ENCODE measurements around the gene CYP4B1. TPM values are rescaled to one million over a fixed set of nuclear protein-coding genes. Genes with fewer than 3 reads are reported as not detected.
"Not testable (repeated sequence)": the region's sequence is repeated elsewhere in the genome, so short reads cannot be mapped to it uniquely, and the experiment has no call there.

CYP4B1 gene
- total RNA-seq, 1 donor, result not detected

- H3K4me3 ChIP-seq (ENCODE audit: low read length), result no peak overlapping the region
- no peaks in the 10 kb centered on the region for H3K9me3 ChIP-seq (ENCODE audit: low read depth, low read length)
- H3K27me3 ChIP-seq (ENCODE audit: insufficient read depth, low read length), result no peaks in the 10 kb centered on the region
- H3K4me1 ChIP-seq (ENCODE audit: insufficient read depth, low read length), result no peaks in the 10 kb centered on the region
Measured at GRCh38 chr1:46819335-46819734, 20.5 kb downstream of the CYP4B1 start.

- Histone ChIP-seq H3K27me3 (ENCODE audit: insufficient read depth, low read length) (no peaks in the 10 kb centered on the region), H3K4me3 (ENCODE audit: low read length) (no peak overlapping the region), H3K9me3 (ENCODE audit: low read depth, low read length) (no peaks in the 10 kb centered on the region), H3K4me1 (ENCODE audit: insufficient read depth, low read length) (no peaks in the 10 kb centered on the region)
Measured at GRCh38 chr1:46820076-46820475, 21.2 kb downstream of the CYP4B1 start.

- Histone ChIP-seq H3K27me3 (ENCODE audit: insufficient read depth, low read length) (no peaks in the 10 kb centered on the region), H3K4me1 (ENCODE audit: insufficient read depth, low read length) (no peaks in the 10 kb centered on the region), H3K9me3 (ENCODE audit: low read depth, low read length) (no peaks in the 10 kb centered on the region), H3K4me3 (ENCODE audit: low read length) (no peak overlapping the region)
Measured at GRCh38 chr1:46820560-46821060, 21.8 kb downstream of the CYP4B1 start.

GRCh38 chr1:46822248-46822826, 23.5 kb downstream of the CYP4B1 start:
- H3K27me3 ChIP-seq (ENCODE audit: insufficient read depth, low read length), result no peaks in the 10 kb centered on the region
- no peaks in the 10 kb centered on the region for H3K9me3 ChIP-seq (ENCODE audit: low read depth, low read length)
- no peak overlapping the region for H3K4me3 ChIP-seq (ENCODE audit: low read length)
- H3K4me1 ChIP-seq (ENCODE audit: insufficient read depth, low read length), result no peaks in the 10 kb centered on the region

- H3K4me3 ChIP-seq (ENCODE audit: low read length), result no peak overlapping the region
- H3K27me3 ChIP-seq (ENCODE audit: insufficient read depth, low read length), result no peaks in the 10 kb centered on the region
- no peaks in the 10 kb centered on the region for H3K4me1 ChIP-seq (ENCODE audit: insufficient read depth, low read length)
Measured at GRCh38 chr1:46823151-46823550, 24.3 kb downstream of the CYP4B1 start.

GRCh38 chr1:46826892-46827291, 28.0 kb downstream of the CYP4B1 start:
- not testable (repeated sequence) for H3K4me1 ChIP-seq (ENCODE audit: insufficient read depth, low read length); H3K4me3 ChIP-seq (ENCODE audit: low read length); H3K9me3 ChIP-seq (ENCODE audit: low read depth, low read length); H3K27me3 ChIP-seq (ENCODE audit: insufficient read depth, low read length)

More at GRCh38 chr1:46823151-46823550, 24.3 kb downstream of the CYP4B1 start:
- no peaks in the 10 kb centered on the region for H3K9me3 ChIP-seq (ENCODE audit: low read depth, low read length)

- no peaks in the 10 kb centered on the region for H3K9me3 ChIP-seq (ENCODE audit: low read depth, low read length)
- no peak overlapping the region for H3K4me3 ChIP-seq (ENCODE audit: low read length)
- H3K4me1 ChIP-seq (ENCODE audit: insufficient read depth, low read length), result no peaks in the 10 kb centered on the region
- no peaks in the 10 kb centered on the region for H3K27me3 ChIP-seq (ENCODE audit: insufficient read depth, low read length)
Measured at GRCh38 chr1:46830665-46831322, 31.9 kb downstream of the CYP4B1 start.

- not testable (repeated sequence) for H3K9me3 ChIP-seq (ENCODE audit: low read depth, low read length); H3K4me3 ChIP-seq (ENCODE audit: low read length); H3K4me1 ChIP-seq (ENCODE audit: insufficient read depth, low read length); H3K27me3 ChIP-seq (ENCODE audit: insufficient read depth, low read length)
Measured at GRCh38 chr1:46835469-46835868, 36.6 kb downstream of the CYP4B1 start.

GRCh38 chr1:46846386-46846785, 47.5 kb downstream of the CYP4B1 start:
- not testable (repeated sequence) for H3K4me1 ChIP-seq (ENCODE audit: insufficient read depth, low read length); H3K27me3 ChIP-seq (ENCODE audit: insufficient read depth, low read length); H3K9me3 ChIP-seq (ENCODE audit: low read depth, low read length); H3K4me3 ChIP-seq (ENCODE audit: low read length)

GRCh38 chr1:46857660-46858065, 58.8 kb downstream of the CYP4B1 start:
- not testable (repeated sequence) for H3K4me3 ChIP-seq (ENCODE audit: low read length); H3K9me3 ChIP-seq (ENCODE audit: low read depth, low read length); H3K27me3 ChIP-seq (ENCODE audit: insufficient read depth, low read length); H3K4me1 ChIP-seq (ENCODE audit: insufficient read depth, low read length)

GRCh38 chr1:46862348-46862747, 63.5 kb downstream of the CYP4B1 start:
- no peaks in the 10 kb centered on the region for H3K4me1 ChIP-seq (ENCODE audit: insufficient read depth, low read length)
- no peaks in the 10 kb centered on the region for H3K9me3 ChIP-seq (ENCODE audit: low read depth, low read length)
- peaks cover 7% of the 10 kb centered on the region for H3K27me3 ChIP-seq (ENCODE audit: insufficient read depth, low read length)
- H3K4me3 ChIP-seq (ENCODE audit: low read length), result no peak overlapping the region

Other genes with a start within 250 kb of the CYP4B1 start
- 0.10 TPM for gene KNCN, start 247.4 kb upstream of the CYP4B1 start, total RNA-seq
- 25.4 TPM for gene MKNK1, start 194.8 kb upstream of the CYP4B1 start, total RNA-seq
- 7.2 TPM for gene MOB3C, start 182.2 kb upstream of the CYP4B1 start, total RNA-seq
- gene ATPAF1, start 130.7 kb upstream of the CYP4B1 start, total RNA-seq, result 14.9 TPM
- gene TEX38, start 127.2 kb upstream of the CYP4B1 start, total RNA-seq, result not detected
- 76.0 TPM for gene EFCAB14, start 79.9 kb upstream of the CYP4B1 start, total RNA-seq
- gene CYP4A11, start 142.4 kb downstream of the CYP4B1 start, total RNA-seq, result not detected
- gene CYP4X1, start 224.6 kb downstream of the CYP4B1 start, total RNA-seq, result not detected

Data from mononuclear cell (primary cell).